Right cardiac atrium (tissue), 5 donors: ENCODE results near the gene COMMD2. TPM values are rescaled to one million over a fixed set of nuclear protein-coding genes. Genes with fewer than 3 reads are reported as not detected.

Source experiments
- ATAC-seq, 2 donors: fragments of 200-7000 bp; cut with Tn5 transposase; one replicate each; pipeline versions ENCODE4 v1.8.0 to v1.9.1; 2020; ENCODE audit warnings: moderate library complexity in 2 of 2, mild to moderate bottlenecking in 1 of 2
- DNase-seq, 3 donors: peaks; one replicate each; pipeline ENCODE4 v3.0.0-alpha.2; 2020
- H3K27ac ChIP-seq: one replicate; pipeline ENCODE4 v1.5.1; 2013; ENCODE audit warnings: mild to moderate bottlenecking, low read length, control low read depth, moderate library complexity
- H3K27me3 ChIP-seq: one replicate; pipeline ENCODE4 v1.6.1; 2013; ENCODE audit not compliant: control insufficient read depth, insufficient read depth
- H3K4me1 ChIP-seq: one replicate; pipeline ENCODE4 v1.6.1; 2013; ENCODE audit warnings: low read length; ENCODE audit not compliant: control insufficient read depth, insufficient read depth
- H3K4me3 ChIP-seq: one replicate; pipeline ENCODE4 v1.5.1; 2013; ENCODE audit warnings: low read length, control low read depth
- H3K9me3 ChIP-seq: one replicate; pipeline ENCODE4 v1.6.1; 2013; ENCODE audit warnings: low read length; ENCODE audit not compliant: control insufficient read depth
- WGBS: extraction: QIAGEN DNeasy Blood & Tissue Kit; methylation state at CpG from one replicate; pipeline ENCODE4 v1.1.7; 2013; 5-methylcytosine and 5-hydroxymethylcytosine counted together
- intact Hi-C, 4 donors: fragments of 100-400 bp; cut with DNase I; formaldehyde crosslinking; loops; one replicate each; pipeline versions ENCODE4 v1.11.0 to v1.14.0; 2022 to 2023
- polyA plus RNA-seq: library from polyadenylated mRNA; stranded (reverse); fragments of 200-250 nt; gene quantifications from one replicate; pipeline ENCODE4 v1.2.3, GENCODE V29; 2013
- total RNA-seq, 4 donors: library from RNA; stranded (reverse); fragmentation: NEBNext Ultra II Directional; extraction: Animal tissue kit (Norgen Biotek cat#: 25700); gene quantifications; one replicate each; pipeline ENCODE4 v1.2.1, GENCODE V29; 2021
- donor health status: healthy with polysubstance abuse.
- donor health status: DM: no; HTN: yes; CAD: no.
- donor health status: DM: no; HTN: no; CAD: no.
- donor health status: DM: no; HTN: yes; CAD: no; lungs with severe emphysema.
- donor health status: DM: yes; HTN: yes; CAD: no.

COMMD2 gene
- total and polyA plus RNA-seq, 5 donors = 7.4 to 22.2 (median 18.9) TPM

DNA sequence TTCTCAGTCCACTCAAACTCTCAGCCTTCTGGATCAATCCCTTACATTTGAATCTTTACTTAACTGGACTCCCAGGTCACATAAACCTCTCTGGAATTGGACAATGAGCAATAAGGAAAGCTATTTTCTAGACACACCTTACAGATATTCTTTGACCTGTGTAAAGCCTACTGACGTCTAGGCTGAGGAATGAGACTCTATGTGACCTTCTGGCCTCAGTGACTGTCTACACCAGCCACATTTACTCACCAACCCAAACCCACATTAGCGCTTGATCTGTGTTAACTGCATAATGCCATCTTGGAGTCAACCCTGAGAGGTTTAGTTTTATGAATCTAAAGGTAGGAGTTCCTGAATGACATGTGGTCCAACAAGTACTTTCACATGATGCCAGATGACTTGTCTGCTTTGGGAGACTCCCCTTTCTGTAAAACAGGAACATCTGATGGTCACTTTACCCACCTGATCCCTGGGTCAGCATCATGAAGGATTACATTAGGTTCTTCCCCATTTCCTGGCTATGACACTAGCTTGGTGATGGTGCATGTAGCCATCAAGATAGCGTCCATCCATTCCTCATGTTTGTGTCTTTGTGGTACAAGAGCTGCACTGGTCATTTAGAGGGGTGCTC, 11.4 kb upstream of the COMMD2 start:
- Histone ChIP-seq H3K27me3 (no peaks in the 10 kb centered on the region), H3K27ac (no peak overlapping the region), H3K4me3 (no peak overlapping the region), H3K9me3 (no peaks in the 10 kb centered on the region), H3K4me1 (no peaks in the 10 kb centered on the region)
- DNase-seq (no peak), ATAC-seq (no peak)
- intact Hi-C loops = no loop called here
- 77% methylated on average over 3 of the region's 3 CpGs for WGBS

GRCh38 chr3:149753717-149754116, 1.4 kb upstream of the COMMD2 start:
- no peak overlapping the region for H3K4me3 ChIP-seq
- intact Hi-C loops = no loop called here
- H3K9me3 ChIP-seq = no peaks in the 10 kb centered on the region
- no peaks in the 10 kb centered on the region for H3K4me1 ChIP-seq
- H3K27me3 ChIP-seq = no peaks in the 10 kb centered on the region
- no peak overlapping the region for H3K27ac ChIP-seq
- no peak for DNase-seq
- no peak for ATAC-seq

GRCh38 chr3:149752788-149753136, 473 bp upstream of the COMMD2 start:
- no peak for ATAC-seq

DNA sequence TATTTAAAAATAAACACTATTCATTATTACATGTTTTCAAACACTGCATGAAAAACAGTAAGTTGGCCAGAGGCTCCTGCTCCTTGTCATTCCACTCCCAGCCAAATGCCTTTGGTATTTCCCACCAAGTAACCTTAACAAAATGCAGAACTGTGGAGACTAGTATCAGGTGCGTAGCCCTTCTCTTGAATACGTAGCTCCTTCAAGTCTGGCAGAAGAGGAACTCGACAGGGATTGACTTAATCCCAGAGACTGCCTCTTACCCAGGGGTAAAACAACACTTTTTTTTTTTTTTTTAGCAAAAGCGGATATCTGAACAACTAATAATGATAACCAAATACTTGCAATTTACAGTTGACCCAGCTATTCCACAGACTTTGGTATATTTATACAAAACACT, 738 bp downstream of the COMMD2 start:
- intact Hi-C loops = no loop called here
- no peak overlapping the region for H3K27ac ChIP-seq

More at GRCh38 chr3:149752788-149753136, 473 bp upstream of the COMMD2 start:
- Histone ChIP-seq H3K4me3 (peak overlapping the region; percentile 90), H3K4me1 (no peaks in the 10 kb centered on the region), H3K9me3 (no peaks in the 10 kb centered on the region), H3K27ac (no peak overlapping the region), H3K27me3 (no peaks in the 10 kb centered on the region)
- no peak for DNase-seq
- intact Hi-C loops = no loop called here

GRCh38 chr3:149744606-149745005, 7.7 kb downstream of the COMMD2 start:
- DNase-seq (no peak), ATAC-seq (no peak)
- intact Hi-C loops = no loop called here
- Histone ChIP-seq H3K4me3 (no peak overlapping the region), H3K27me3 (no peaks in the 10 kb centered on the region), H3K4me1 (no peaks in the 10 kb centered on the region), H3K9me3 (no peaks in the 10 kb centered on the region), H3K27ac (no peak overlapping the region)
- WGBS = 97% methylated on average over 3 of the region's 3 CpGs

More for the DNA sequence above, 738 bp downstream of the COMMD2 start:
- no peak for ATAC-seq
- WGBS = 12% methylated on average over 4 of the region's 4 CpGs
- Histone ChIP-seq H3K27me3 (no peaks in the 10 kb centered on the region), H3K9me3 (no peaks in the 10 kb centered on the region), H3K4me1 (no peaks in the 10 kb centered on the region), H3K4me3 (peak overlapping the region; percentile 90)
- DNase-seq = no peak

GRCh38 chr3:149744151-149744550, 8.1 kb downstream of the COMMD2 start:
- H3K27ac ChIP-seq = no peak overlapping the region
- ATAC-seq (no peak), DNase-seq (no peak)
- intact Hi-C loops = no loop called here
- no peaks in the 10 kb centered on the region for H3K27me3 ChIP-seq
- H3K4me1 ChIP-seq = no peaks in the 10 kb centered on the region
- no peaks in the 10 kb centered on the region for H3K9me3 ChIP-seq
- no peak overlapping the region for H3K4me3 ChIP-seq

DNA sequence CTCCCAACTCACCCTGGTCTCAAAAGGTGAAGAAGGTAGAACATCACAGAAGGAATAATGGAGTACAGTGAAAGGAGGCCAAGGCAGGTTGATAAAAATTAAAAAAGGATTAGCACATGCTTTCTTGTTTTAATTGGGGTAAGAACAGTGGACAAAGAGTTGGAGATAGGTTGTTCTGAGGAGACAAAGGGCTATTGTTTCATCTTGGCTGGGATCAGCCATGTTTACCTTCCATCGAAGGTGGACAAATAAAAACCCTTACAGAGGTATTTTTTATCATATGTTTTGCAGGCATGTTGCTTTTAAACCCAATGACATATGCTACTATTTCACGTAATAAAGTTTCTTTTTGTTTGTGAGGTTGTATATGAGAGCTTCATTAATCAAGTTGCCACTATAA, 12.9 kb downstream of the COMMD2 start:
- Histone ChIP-seq H3K27me3 (no peaks in the 10 kb centered on the region), H3K4me3 (no peak overlapping the region), H3K4me1 (no peaks in the 10 kb centered on the region), H3K27ac (no peak overlapping the region), H3K9me3 (no peaks in the 10 kb centered on the region)
- no peak for DNase-seq
- 94% methylated on average over 2 of the region's 2 CpGs for WGBS
- ATAC-seq = no peak
- intact Hi-C loops = no loop called here

GRCh38 chr3:149738876-149739275, 13.4 kb downstream of the COMMD2 start:
- Histone ChIP-seq H3K9me3 (no peaks in the 10 kb centered on the region), H3K27me3 (no peaks in the 10 kb centered on the region), H3K4me1 (no peaks in the 10 kb centered on the region), H3K27ac (no peak overlapping the region), H3K4me3 (no peak overlapping the region)
- no peak for DNase-seq
- intact Hi-C loops = no loop called here
- WGBS = 83% methylated on average over 2 of the region's 2 CpGs
- ATAC-seq = no peak

DNA sequence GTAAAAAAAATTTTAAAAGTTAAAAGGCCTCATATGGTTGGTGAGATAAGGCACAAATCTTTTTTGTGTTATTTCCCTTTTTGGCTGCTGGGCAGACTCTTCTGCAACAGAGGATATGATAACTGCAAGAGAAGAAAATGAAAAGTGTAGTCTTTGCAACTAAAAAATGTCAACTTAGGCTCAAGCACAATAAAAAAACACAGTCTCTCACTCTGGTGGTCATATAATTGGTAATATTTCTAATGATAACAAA, 15.4 kb downstream of the COMMD2 start:
- Histone ChIP-seq H3K4me1 (no peaks in the 10 kb centered on the region), H3K27ac (no peak overlapping the region), H3K4me3 (no peak overlapping the region), H3K9me3 (no peaks in the 10 kb centered on the region), H3K27me3 (no peaks in the 10 kb centered on the region)
- intact Hi-C loops = no loop called here
- ATAC-seq (no peak), DNase-seq (no peak)

DNA sequence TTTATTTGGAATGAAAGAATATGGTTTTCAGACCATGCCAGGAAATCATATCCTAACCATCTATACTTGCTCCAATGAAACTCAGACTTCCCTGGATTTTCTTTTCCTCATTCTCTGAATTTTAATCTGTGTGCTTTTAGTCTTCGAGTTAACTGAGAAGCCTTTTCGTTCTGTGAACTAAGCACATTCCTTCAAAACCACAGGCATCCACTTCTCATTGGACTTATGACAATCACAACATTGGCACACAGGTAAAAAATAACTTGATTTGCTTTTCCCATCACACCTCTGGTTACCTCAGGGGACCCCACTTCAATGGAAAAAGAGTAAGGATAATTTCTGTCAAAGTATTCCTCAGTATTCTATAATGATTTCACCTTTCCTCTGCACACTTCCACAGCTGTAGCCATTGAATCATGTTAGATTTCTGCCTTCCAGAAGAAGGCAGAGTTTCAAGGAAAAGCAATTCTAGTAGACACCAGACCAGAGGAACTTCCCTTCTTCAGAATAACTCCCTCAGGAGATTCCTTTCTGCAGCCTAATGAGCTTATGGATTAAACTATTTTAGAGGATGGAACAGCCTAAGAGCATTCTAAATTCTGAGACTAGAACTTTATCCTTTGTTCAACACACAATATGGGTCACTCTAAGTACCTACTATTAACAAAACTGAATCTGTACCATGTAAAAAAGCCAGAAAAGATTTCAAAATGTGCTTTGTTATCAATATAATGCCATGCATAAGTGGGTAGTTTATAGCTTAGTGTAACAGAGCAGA, 15.9 kb downstream of the COMMD2 start:
- DNase-seq (no peak), ATAC-seq (no peak)
- no peak overlapping the region for H3K27ac ChIP-seq
- no peaks in the 10 kb centered on the region for H3K9me3 ChIP-seq
- no peak overlapping the region for H3K4me3 ChIP-seq
- H3K27me3 ChIP-seq = no peaks in the 10 kb centered on the region
- no peaks in the 10 kb centered on the region for H3K4me1 ChIP-seq
- 62% methylated on average over 2 of the region's 2 CpGs for WGBS
- intact Hi-C loops = no loop called here

- Histone ChIP-seq H3K27me3 (no peaks in the 10 kb centered on the region), H3K4me3 (no peak overlapping the region), H3K9me3 (no peaks in the 10 kb centered on the region), H3K27ac (no peak overlapping the region), H3K4me1 (no peaks in the 10 kb centered on the region)
- ATAC-seq (no peak), DNase-seq (no peak)
- intact Hi-C loops = no loop called here
- WGBS = 91% methylated on average over 3 of the region's 3 CpGs
These were observed 20.1 kb downstream of the COMMD2 start for GRCh38 chr3:149732234-149732633.

DNA sequence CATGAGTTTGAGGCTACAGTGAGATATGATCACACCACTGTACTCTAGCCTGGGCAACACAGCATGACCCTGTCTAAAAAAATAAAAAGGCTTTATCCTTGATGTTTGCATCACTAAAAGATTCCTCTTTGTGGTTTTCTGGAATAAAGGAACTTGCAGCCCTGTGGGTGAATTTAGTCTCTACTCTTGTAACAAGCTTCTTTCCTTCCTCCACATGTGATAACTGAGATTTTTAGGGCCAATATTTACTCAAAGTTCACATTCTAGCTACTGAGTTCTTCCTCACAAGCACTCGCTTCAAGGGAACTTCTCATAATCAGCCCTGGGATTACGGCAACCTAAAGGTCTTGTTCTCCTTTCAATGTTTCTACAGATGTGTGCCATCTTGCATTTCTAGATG, 24.6 kb downstream of the COMMD2 start:
- 82% methylated on average over 2 of the region's 2 CpGs for WGBS
- Histone ChIP-seq H3K9me3 (no peaks in the 10 kb centered on the region), H3K27me3 (no peaks in the 10 kb centered on the region), H3K4me3 (no peak overlapping the region), H3K27ac (no peak overlapping the region), H3K4me1 (no peaks in the 10 kb centered on the region)
- intact Hi-C loops = no loop called here
- no peak for DNase-seq
- no peak for ATAC-seq
